ENCODE results near the gene MPP2.
A peak's percentile ranks its signal among the peaks of the same experiment; 100 is the strongest.

DNA sequence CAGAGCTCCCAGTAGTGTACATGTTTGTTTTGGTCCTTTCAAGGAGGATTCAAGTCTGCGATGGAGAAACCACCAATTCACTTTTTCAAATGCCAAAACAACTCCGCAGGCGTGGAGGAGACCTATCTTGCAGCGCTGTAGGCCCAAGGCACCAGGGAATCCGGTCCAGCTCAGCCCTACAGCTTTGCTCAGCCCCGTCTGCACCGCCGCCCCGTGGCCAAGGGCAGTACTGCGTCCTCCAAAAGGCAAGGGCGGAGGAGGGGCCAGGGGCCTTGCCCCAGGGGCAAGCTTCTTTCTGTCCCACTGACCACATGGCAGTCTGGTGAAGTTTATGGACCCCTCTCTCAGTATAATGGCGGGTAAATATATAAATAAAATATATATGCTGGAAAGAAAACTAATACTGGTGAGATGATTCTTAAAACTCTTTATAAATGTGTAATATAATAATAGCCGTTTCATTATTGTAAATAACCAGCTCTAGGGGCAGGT, 61.1 kb downstream of the MPP2 start:
- TF ChIP-seq, protein P1, sequence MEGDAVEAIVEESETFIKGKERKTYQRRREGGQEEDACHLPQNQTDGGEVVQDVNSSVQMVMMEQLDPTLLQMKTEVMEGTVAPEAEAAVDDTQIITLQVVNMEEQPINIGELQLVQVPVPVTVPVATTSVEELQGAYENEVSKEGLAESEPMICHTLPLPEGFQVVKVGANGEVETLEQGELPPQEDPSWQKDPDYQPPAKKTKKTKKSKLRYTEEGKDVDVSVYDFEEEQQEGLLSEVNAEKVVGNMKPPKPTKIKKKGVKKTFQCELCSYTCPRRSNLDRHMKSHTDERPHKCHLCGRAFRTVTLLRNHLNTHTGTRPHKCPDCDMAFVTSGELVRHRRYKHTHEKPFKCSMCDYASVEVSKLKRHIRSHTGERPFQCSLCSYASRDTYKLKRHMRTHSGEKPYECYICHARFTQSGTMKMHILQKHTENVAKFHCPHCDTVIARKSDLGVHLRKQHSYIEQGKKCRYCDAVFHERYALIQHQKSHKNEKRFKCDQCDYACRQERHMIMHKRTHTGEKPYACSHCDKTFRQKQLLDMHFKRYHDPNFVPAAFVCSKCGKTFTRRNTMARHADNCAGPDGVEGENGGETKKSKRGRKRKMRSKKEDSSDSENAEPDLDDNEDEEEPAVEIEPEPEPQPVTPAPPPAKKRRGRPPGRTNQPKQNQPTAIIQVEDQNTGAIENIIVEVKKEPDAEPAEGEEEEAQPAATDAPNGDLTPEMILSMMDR (IDR thresholded peaks at IDR 0.05), result peak in 1 of 3 donors; percentile 82
- no peak for TF ChIP-seq POLR2A (IDR thresholded peaks at IDR 0.05)
